NCI-H1417 (cell line): Measurements from ENCODE around the gene MZT1.

Source experiments
- DNase-seq, 3 experiments: peaks; one replicate each; lab custom pipeline; 2025; lab: John Stamatoyannopoulos, UW

Gene MZT1

DNA sequence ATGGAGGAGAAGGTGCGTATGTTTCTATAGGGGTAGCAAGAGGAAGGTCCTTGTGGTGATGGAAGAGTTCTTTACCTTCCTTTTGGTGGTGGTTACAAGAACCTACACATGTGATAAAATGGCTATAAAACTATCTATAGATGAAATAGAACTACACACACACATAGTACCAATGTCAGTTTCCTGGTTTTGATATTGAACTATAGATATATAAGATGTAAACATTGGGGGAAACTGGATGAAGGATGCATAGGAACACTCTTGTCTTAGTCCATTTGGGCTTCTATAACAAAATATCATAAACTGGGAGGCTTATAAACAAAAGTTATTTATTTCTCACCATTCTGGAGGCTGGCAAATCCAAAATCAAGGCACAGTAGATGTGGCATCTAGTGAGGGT lies 47.1 kb downstream of the MZT1 start:
- no peak for DNase-seq

DNA sequence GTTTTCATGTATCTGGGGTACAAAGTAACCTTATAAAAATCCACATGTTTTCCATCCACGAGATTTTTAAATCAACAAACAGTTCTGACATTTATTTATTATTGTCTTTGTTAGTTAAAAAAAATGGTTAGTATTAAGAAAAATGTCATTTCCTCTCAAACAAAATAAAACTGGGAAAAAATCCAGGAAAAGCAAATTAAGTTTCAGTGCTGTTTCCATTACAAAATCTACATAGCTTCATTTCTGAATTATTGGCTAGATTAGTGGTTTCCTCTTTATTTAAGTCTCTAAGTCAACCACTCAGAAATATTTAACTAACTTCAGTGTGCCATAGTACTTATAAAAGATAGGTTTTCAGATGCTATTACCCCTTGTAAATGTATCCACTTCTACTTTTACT lies 49.1 kb downstream of the MZT1 start:
- DNase-seq, result no peak

GRCh38 chr13:72677431-72677830 lies 50.0 kb downstream of the MZT1 start:
- DNase-seq, result peak in 1 of 3 experiments; percentile 22

- DNase-seq, result no peak
Observed at GRCh38 chr13:72666391-72666790, 61.0 kb downstream of the MZT1 start.

GRCh38 chr13:72662548-72662947 lies 64.9 kb downstream of the MZT1 start:
- DNase-seq, result no peak
